GM18498 (cell line): Measurements from ENCODE around the gene GMDS.
"Not testable (repeated sequence)": the region's sequence is repeated elsewhere in the genome, so short reads cannot be mapped to it uniquely, and the experiment has no call there.

Experiments used
- ATAC-seq: cut with Tn5 transposase; IDR thresholded peaks from one replicate; pipeline ENCODE4 v1.9.1; 2021; ENCODE audit warnings: mild to moderate bottlenecking, moderate library complexity; ENCODE audit not compliant: unreplicated experiment

The GMDS gene

DNA sequence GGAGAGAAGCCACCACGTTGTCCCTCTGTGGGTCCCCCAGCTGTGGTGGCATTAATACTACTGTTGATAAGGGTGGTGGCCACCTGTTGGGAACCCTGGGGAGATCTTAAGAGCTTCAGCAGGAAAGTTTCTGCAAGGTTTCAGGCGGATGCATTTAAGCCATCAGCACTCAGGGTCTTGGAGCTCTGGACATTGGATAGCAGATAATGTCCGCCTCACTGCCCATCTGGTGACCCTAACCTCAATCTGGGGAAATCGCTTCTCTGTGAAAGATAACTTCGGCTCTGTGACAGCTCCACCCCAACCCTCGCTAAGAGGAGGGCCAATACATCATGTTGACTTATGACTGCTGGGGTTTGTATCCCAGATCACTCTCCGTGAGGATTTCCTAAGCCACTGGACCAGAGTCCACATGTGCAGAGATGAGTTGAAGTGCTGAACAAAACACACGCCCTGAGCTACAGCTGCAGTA lies 542.8 kb downstream of the GMDS start:
- ATAC-seq, result no peak

- ATAC-seq, result no peak
Measured at GRCh38 chr6:1701668-1702353, 543.6 kb downstream of the GMDS start.

DNA sequence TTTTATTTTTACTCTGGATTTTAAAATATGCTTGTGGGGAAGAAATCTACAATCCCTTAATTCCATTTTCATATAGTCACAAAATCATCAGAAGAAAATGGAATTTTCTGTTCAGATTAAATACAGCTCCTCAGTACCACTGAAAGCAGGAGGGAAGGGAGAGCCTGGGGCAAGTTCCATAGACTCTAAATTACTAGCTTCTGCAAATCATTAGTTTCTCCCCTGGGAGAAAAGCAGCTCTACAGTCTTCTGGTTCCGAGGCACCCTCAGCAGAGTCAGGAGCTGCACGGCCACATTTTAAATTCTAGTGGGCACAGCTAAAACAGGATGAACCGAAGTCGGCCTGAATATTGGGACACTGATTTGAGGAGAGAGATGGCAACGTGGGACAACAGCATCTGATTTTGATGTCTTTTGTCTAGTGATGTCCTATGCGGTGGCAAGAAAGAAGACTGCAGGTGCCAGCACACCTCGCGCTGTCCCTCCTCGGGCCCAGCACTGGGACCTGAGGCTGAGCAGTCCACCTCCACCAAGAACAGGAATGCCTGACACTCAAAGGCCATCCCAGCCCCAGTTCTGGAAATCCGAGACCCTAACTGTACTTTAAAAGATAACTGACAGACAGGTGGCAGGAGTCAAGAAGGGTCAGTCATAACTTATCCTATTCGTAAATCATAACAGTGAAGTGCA lies 545.0 kb downstream of the GMDS start:
- no peak for ATAC-seq

DNA sequence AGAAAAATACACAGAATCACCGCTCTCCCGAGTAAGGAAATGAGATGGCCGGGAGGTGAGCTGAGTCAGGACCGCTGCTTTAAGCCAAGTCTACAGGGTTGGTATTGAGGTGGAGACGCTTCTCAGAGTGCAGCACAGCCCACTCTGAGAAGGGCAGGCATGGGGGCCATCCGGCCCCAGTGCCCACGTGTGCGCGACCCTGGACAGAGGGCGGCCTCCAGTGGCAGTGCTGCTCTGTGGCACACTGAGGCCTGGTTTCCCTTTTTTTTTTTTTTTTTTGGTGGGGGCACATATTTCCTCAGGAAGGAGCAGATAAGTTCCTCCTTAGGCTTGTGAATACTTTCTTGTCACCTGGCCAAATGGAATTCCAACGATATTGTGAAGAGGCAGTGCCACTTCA lies 546.9 kb downstream of the GMDS start:
- no peak for ATAC-seq

DNA sequence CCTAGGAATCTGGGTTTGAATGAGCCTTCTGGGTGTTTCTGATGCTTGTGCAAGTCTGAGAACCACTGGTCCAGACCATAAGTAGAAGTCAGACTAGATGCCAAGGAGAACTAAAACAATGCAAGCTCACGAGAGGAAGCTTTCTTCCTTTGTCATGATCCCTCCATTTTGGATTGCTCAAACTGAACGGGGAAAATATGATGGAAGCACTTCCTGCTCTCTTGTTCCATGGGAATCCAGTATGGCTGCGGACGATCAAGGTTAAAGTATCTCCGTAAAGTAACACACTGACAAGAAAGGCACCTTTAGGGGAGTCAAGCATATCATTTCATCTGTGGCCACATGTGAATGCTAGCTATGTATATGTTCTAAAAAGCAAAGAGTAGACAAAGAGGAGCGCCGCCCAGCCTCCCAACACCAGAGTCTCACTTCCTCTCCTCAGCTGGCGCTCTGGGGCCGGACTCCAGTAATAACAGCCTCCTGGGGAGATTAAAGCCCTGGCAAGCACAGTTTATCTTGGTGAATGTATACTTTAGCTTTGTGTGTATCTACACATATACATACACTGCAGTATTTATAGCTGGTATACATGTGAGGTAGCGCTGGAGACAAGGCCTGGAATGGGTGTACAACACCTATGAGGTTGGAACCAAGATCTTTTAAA lies 547.6 kb downstream of the GMDS start:
- ATAC-seq, result no peak

DNA sequence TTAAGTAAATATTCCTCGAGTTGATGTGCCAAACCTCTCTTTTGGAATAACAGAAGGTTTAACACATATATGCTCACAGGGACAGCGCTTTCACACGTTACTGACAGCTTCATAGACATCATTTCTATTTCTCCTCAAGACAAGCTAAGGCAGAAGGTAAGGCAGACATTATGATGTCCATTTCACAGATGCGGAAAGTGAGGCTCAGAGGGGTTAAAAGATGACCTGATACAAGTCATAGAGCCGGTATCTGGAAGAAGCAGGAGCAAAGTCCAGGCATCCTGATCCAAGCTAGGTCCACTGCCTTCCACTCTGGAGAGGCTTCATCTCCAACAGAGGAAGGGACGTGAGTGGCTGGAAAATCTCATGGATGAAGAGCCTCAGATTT lies 548.9 kb downstream of the GMDS start:
- no peak for ATAC-seq

GRCh38 chr6:1695546-1696462 lies 549.6 kb downstream of the GMDS start:
- no peak for ATAC-seq

DNA sequence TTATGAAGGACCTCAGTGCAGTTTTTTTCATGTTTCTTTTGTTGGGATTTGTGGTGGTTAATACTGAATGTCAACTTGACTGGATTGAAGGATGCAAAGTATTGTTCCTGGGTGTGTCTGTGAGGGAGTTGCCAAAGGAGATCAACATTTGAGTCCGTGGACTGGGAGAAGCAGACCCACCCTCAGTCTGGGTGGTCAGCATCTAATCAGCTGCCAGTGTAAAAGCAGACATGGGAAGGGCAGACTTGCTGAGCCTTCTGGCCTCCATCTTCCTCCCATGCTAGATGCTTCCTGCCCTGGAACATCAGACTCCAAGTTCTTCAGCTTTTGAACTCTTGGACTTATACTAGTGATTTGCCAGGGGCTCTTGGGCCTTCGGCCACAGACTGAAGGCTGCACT lies 553.6 kb downstream of the GMDS start:
- not testable (repeated sequence) for ATAC-seq

DNA sequence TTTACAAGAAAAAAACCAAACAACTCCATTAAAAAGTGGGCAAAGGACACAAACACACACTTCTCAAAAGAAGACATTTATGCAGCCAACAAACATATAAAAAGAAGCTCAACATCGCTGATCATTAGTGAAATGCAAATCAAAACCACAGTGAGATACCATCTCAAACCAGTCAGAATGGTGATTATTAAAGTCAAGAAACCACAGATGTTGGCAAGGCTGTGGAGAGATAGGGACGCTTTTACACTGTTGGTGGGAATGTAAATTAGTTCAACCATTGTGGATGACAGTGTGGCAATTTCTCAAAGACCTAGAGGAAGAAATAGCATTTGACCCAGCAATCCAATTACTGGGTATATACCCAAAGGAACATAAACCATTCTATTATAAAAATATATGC lies 554.7 kb downstream of the GMDS start:
- ATAC-seq, result not testable (repeated sequence)

GRCh38 chr6:1689141-1689540 lies 556.3 kb downstream of the GMDS start:
- no peak for ATAC-seq

GRCh38 chr6:1688396-1688795 lies 557.0 kb downstream of the GMDS start:
- no peak for ATAC-seq

- no peak for ATAC-seq
Measured at GRCh38 chr6:1687402-1687801, 558.0 kb downstream of the GMDS start.

- ATAC-seq, result no peak
Measured at GRCh38 chr6:1686117-1687098, 559.0 kb downstream of the GMDS start.

GRCh38 chr6:1679688-1680068 lies 565.7 kb downstream of the GMDS start:
- ATAC-seq, result no peak

DNA sequence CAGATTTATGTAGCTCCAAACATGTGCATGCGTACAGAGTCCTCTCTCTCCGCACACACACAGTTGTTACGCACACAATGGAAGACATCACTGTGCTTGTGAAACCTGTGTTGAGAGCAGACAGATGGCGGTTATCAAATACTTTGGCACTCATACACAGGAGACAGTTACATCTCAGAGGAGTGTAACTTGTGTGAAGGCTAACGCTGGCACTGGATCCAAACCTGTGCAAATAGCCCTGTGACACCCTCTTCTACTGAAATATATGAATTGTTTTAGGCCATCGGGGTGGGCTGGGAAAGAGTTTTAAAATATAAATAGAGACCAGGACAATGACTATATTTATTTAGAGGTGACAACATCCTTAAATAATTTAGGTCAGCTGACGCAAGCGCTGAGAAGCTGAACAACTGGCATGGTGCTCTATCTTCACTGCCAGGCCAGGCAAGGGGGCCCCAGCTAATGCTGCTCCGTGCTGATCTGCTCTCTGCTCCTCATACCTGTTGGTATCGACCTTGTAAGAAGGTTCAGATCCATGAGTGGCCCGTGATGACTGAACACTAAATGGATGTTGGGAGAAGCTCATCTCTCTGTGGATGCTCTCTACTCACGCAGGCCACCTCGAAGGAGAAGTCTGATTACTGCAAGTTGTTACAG lies 566.2 kb downstream of the GMDS start:
- no peak for ATAC-seq

DNA sequence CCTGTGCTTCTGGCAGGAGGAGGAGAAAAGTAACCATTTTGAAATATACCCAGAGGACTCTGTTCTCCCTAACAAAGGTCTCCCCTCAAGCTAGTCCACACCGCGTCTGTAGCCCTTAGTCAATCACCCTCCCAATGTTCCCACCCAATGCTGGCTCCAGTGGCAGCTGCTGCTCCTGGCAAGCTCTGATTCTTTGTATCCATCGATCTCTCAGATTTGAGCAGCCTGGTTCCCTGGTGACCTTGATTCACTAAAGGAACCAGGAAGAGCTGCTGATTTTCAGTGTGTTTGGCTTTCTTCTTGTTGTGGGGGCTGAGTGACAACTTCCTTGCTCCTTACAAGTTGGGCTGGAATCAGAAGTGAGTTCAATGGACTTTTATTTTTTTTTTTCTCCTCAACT lies 567.2 kb downstream of the GMDS start:
- ATAC-seq, result no peak

- no peak for ATAC-seq
Measured at GRCh38 chr6:1672379-1672778, 573.0 kb downstream of the GMDS start.

DNA sequence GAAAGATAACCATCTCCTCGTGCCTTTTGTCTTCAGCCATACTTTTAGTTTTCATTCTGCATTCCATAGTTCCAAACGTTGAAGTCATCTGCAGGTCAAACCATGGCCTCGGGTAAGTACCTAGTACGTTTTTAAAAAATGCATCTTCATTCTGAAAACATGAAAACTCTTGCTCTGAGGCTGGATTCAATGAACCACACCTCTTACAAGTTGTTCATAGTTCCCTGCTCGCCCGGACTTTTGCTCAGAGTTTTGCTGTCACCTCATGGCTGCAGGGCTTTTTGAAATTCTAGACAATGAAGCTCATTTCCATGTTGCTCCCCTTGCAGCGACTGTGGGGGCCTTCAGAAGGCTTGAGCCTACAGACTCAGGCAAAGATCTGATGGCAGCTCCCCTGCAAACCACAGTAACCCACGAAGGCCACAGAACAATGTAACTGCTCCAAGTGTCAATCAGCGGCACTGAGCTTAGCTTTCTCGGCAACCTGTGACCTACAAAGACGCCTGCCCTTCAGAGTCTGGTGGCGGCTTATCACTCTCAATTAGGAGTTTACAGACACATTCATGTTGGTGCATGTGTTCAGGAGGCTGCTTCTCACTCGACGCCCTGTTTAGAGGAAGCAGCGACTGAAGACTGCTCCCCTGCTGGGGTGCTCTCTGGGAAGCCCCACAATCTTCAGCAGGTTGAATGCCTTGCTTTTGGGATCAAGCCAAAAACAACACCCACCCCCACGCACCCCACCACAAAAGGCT lies 574.5 kb downstream of the GMDS start:
- ATAC-seq, result no peak

GRCh38 chr6:1669996-1670395 lies 575.4 kb downstream of the GMDS start:
- no peak for ATAC-seq
